Tibial nerve (tissue), 4 donors: ENCODE measurements around the gene MACF1.

Experiments
- EP300 ChIP-seq, 2 donors: sonication (generic); formaldehyde crosslinking; IDR thresholded peaks; one replicate each; pipeline ENCODE4 v1.6.1; 2017; ENCODE audit warnings: antibody characterized with exemption in 2 of 2, mild to moderate bottlenecking in 1 of 2
- POLR2A ChIP-seq, 2 donors: fragments of 450-650 bp; IDR thresholded peaks; one replicate each; pipeline ENCODE4 v1.6.1; 2017; ENCODE audit warnings: antibody characterized with exemption in 2 of 2, mild to moderate bottlenecking in 2 of 2, moderate library complexity in 2 of 2
- TF ChIP-seq, protein P1 (sequence below), 5 experiments: fragments of 200-600 bp in 3 of 5; fragments of 450-650 bp in 2 of 5; sonication (generic) in 3 of 5; IDR thresholded peaks; one replicate each; pipeline ENCODE4 v1.5.1; 2016 to 2019; ENCODE audit warnings: antibody characterized with exemption in 5 of 5, mild to moderate bottlenecking in 3 of 5, moderate library complexity in 2 of 5

DNA sequence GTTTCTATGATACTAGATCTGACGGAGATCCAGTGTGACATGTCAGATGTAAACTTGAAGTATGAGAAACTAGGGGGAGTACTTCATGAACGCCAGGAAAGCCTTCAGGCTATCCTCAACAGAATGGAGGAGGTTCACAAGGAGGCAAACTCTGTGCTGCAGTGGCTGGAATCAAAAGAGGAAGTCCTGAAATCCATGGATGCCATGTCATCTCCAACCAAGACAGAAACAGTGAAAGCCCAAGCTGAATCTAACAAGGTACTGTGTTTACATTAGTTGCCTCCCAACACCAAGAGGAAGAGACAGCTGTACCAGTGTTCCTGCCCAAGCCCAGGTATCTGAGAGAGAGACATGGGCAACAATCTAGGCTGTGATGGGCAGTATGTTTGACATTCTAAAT lies 174.7 kb downstream of the MACF1 start:
- TF ChIP-seq, protein P1, sequence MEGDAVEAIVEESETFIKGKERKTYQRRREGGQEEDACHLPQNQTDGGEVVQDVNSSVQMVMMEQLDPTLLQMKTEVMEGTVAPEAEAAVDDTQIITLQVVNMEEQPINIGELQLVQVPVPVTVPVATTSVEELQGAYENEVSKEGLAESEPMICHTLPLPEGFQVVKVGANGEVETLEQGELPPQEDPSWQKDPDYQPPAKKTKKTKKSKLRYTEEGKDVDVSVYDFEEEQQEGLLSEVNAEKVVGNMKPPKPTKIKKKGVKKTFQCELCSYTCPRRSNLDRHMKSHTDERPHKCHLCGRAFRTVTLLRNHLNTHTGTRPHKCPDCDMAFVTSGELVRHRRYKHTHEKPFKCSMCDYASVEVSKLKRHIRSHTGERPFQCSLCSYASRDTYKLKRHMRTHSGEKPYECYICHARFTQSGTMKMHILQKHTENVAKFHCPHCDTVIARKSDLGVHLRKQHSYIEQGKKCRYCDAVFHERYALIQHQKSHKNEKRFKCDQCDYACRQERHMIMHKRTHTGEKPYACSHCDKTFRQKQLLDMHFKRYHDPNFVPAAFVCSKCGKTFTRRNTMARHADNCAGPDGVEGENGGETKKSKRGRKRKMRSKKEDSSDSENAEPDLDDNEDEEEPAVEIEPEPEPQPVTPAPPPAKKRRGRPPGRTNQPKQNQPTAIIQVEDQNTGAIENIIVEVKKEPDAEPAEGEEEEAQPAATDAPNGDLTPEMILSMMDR (IDR thresholded peaks at IDR 0.05) = no peak
- TF ChIP-seq EP300 (IDR thresholded peaks at IDR 0.05) (no peak), POLR2A (IDR thresholded peaks at IDR 0.05) (no peak)
